Activated B cell treated with CpG ODN at 0.5 μM for 24 hours (primary cell): Measurements from ENCODE around the gene SCYGR4. TPM values are rescaled to one million over a fixed set of nuclear protein-coding genes. Genes with fewer than 3 reads are reported as not detected.

ENCODE experiments used
- ATAC-seq: fragments of 200-7000 bp; cut with Tn5 transposase; one replicate; pipeline ENCODE4 v1.10.0; 2021; ENCODE audit warnings: low read depth, mild to moderate bottlenecking, moderate library complexity
- CTCF ChIA-PET: fragments of 350-600 bp; sonication (Branson Sonifier 250); formaldehyde crosslinking; loops from one replicate; lab custom pipeline; 2021; ENCODE audit warnings: antibody characterized with exemption; lab: Charles Lee
- POLR2A ChIA-PET: fragments of 350-600 bp; sonication (Branson Sonifier 250); formaldehyde crosslinking; loops from one replicate; lab custom pipeline; 2021; ENCODE audit warnings: antibody characterized with exemption; lab: Charles Lee
- DNase-seq: peaks from one replicate; pipeline ENCODE4 v3.0.0; 2022
- H3K27ac Mint-ChIP-seq: one replicate; pipeline ENCODE4 v1.8.0; 2020; ENCODE audit warnings: mixed read lengths
- H3K27me3 Mint-ChIP-seq: one replicate; pipeline ENCODE4 v1.8.0; 2021; ENCODE audit warnings: mixed read lengths
- H3K36me3 Mint-ChIP-seq: one replicate; pipeline ENCODE4 v1.8.0; 2021; ENCODE audit warnings: low read depth, mixed read lengths
- H3K4me1 Mint-ChIP-seq: one replicate; pipeline ENCODE4 v1.8.0; 2021; ENCODE audit warnings: mixed read lengths
- H3K4me3 Mint-ChIP-seq: one replicate; pipeline ENCODE4 v1.8.0; 2020; ENCODE audit warnings: mild to moderate bottlenecking, mixed read lengths
- H3K9me3 Mint-ChIP-seq: one replicate; pipeline ENCODE4 v1.8.0; 2020; ENCODE audit warnings: mixed read lengths
- CTCF ChIP-seq: fragments of 200-600 bp; IDR thresholded peaks from one replicate; pipeline ENCODE4 v1.8.0; 2022; ENCODE audit warnings: antibody characterized with exemption, mild to moderate bottlenecking
- intact Hi-C: fragments of 100-400 bp; cut with micrococcal nuclease; formaldehyde crosslinking; loops from one replicate; pipeline ENCODE4 v1.15.1; 2024
- total RNA-seq: library from RNA; stranded (reverse); gene quantifications from 2 replicates; pipeline ENCODE4 v1.2.3, GENCODE V29; 2022

The SCYGR4 gene
- total RNA-seq, 1 donor from 2014 or later: not detected

- Mint-ChIP-seq H3K27ac (no peak overlapping the region), H3K9me3 (no peaks in the 10 kb centered on the region)
Observed at GRCh38 chr2:227613272-227613660, 4.0 kb upstream of the SCYGR4 start.

GRCh38 chr2:227614246-227614645, 3.1 kb upstream of the SCYGR4 start:
- ATAC-seq (no peak), DNase-seq (no peak)
- Mint-ChIP-seq H3K9me3 (no peaks in the 10 kb centered on the region), H3K27ac (no peak overlapping the region), H3K27me3 (peaks cover 3% of the 10 kb centered on the region), H3K4me3 (no peak overlapping the region), H3K36me3 (no peaks in the 10 kb centered on the region), H3K4me1 (peaks cover 2% of the 10 kb centered on the region)
- TF ChIP-seq CTCF: no peak
- intact Hi-C loops: no loop called here
- POLR2A ChIA-PET: no interaction called here
- CTCF ChIA-PET: no interaction called here

More at GRCh38 chr2:227613272-227613660, 4.0 kb upstream of the SCYGR4 start:
- ATAC-seq (no peak), DNase-seq (no peak)
- ChIA-PET CTCF (no interaction called here), POLR2A (no interaction called here)
- TF ChIP-seq CTCF: no peak
- intact Hi-C loops: no loop called here
- H3K36me3 Mint-ChIP-seq: no peaks in the 10 kb centered on the region
- H3K27me3 Mint-ChIP-seq: peaks cover 3% of the 10 kb centered on the region
- H3K4me3 Mint-ChIP-seq: no peak overlapping the region
- peaks cover 11% of the 10 kb centered on the region for H3K4me1 Mint-ChIP-seq

- ATAC-seq: no peak
- Mint-ChIP-seq H3K36me3 (no peaks in the 10 kb centered on the region), H3K27me3 (peaks cover 3% of the 10 kb centered on the region), H3K9me3 (no peaks in the 10 kb centered on the region), H3K4me1 (peaks cover 2% of the 10 kb centered on the region), H3K27ac (no peak within 1 kb of the TSS), H3K4me3 (no peak within 1 kb of the TSS)
- POLR2A ChIA-PET: no interaction called here
- intact Hi-C loops: no loop called here
- no peak for TF ChIP-seq CTCF
- no peak for DNase-seq
- CTCF ChIA-PET: no interaction called here
Observed at GRCh38 chr2:227614740-227615139, 2.6 kb upstream of the SCYGR4 start, which contains the start of gene SCYGR3. Gene SCYGR3, minus strand, starts transcription at chr2:227614840. Its CDS starts 0 bp downstream, at chr2:227614840.

- Mint-ChIP-seq H3K4me3 (no peak overlapping the region), H3K9me3 (no peaks in the 10 kb centered on the region), H3K4me1 (peaks cover under 1% of the 10 kb centered on the region), H3K36me3 (no peaks in the 10 kb centered on the region), H3K27ac (no peak overlapping the region), H3K27me3 (peaks cover 3% of the 10 kb centered on the region)
- no peak for TF ChIP-seq CTCF
- ChIA-PET CTCF (no interaction called here), POLR2A (no interaction called here)
- DNase-seq: no peak
- intact Hi-C loops: no loop called here
- ATAC-seq: no peak
Observed at GRCh38 chr2:227615181-227615580, 2.1 kb upstream of the SCYGR4 start.

GRCh38 chr2:227615906-227616305, 1.4 kb upstream of the SCYGR4 start:
- no peak for ATAC-seq
- H3K27ac Mint-ChIP-seq: no peak overlapping the region
- no peaks in the 10 kb centered on the region for H3K9me3 Mint-ChIP-seq
- H3K4me3 Mint-ChIP-seq: no peak overlapping the region
- intact Hi-C loops: no loop called here
- POLR2A ChIA-PET: no interaction called here
- peaks cover 5% of the 10 kb centered on the region for H3K27me3 Mint-ChIP-seq
- H3K36me3 Mint-ChIP-seq: no peaks in the 10 kb centered on the region
- no peak for DNase-seq
- TF ChIP-seq CTCF: no peak
- H3K4me1 Mint-ChIP-seq: no peaks in the 10 kb centered on the region
- CTCF ChIA-PET: no interaction called here
